A673 (cell line): ENCODE data around the gene AJM1.

Experiments used
- EZH2 ChIP-seq: fragments of 200-600 bp; sonication (generic); IDR thresholded peaks from 2 replicates; pipeline ENCODE4 v1.6.1; 2017; ENCODE audit warnings: borderline replicate concordance, low read depth, mild to moderate bottlenecking, mixed read lengths, antibody characterized with exemption, low read length; ENCODE audit not compliant: poor library complexity, severe bottlenecking
- TF ChIP-seq, protein P1 (sequence below): fragments of 300-800, 200-600 bp; sonication (generic); conservative IDR thresholded peaks from 2 replicates; pipeline ENCODE4 v1.5.1; 2017; ENCODE audit warnings: low read depth, mild to moderate bottlenecking, antibody characterized with exemption, low read length, moderate library complexity, mixed read lengths

DNA sequence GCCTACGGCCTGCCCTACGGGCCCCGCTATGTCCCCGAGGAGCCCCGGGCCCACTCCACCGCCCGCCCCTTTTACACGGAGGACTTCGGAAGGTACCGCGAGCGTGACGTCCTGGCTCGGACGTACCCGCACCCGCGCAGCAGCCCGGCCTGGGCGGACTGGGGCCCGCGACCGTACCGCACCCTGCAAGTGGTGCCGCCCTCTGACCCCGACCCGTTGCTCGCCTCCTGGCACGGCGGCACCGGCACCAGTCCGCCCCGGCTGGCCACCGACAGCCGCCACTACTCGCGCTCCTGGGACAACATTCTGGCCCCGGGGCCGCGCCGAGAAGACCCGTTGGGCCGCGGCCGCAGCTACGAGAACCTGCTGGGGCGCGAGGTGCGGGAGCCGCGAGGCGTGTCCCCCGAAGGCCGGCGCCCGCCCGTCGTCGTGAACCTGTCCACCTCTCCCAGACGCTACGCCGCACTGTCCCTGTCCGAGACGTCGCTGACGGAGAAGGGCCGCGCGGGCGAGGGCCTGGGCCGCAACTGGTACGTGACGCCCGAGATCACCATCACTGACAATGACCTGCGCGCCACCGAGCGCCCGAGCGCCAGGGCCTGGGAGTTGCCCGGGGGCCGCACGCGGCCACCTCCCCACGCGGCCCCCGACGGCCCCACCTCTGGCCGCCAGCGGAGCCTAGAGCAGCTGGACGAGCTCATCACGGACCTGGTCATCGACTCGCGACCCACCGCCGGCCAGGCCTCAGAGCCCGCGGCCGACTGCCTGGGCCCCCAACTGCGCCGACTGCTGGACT is 3.4 kb downstream of the AJM1 start:
- TF ChIP-seq, protein P1, sequence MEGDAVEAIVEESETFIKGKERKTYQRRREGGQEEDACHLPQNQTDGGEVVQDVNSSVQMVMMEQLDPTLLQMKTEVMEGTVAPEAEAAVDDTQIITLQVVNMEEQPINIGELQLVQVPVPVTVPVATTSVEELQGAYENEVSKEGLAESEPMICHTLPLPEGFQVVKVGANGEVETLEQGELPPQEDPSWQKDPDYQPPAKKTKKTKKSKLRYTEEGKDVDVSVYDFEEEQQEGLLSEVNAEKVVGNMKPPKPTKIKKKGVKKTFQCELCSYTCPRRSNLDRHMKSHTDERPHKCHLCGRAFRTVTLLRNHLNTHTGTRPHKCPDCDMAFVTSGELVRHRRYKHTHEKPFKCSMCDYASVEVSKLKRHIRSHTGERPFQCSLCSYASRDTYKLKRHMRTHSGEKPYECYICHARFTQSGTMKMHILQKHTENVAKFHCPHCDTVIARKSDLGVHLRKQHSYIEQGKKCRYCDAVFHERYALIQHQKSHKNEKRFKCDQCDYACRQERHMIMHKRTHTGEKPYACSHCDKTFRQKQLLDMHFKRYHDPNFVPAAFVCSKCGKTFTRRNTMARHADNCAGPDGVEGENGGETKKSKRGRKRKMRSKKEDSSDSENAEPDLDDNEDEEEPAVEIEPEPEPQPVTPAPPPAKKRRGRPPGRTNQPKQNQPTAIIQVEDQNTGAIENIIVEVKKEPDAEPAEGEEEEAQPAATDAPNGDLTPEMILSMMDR: no peak
- TF ChIP-seq EZH2: no peak
